HuH-7.5 (cell line): ENCODE data around the gene KCNAB2.
"Not testable (repeated sequence)": the region's sequence is repeated elsewhere in the genome, so short reads cannot be mapped to it uniquely, and the experiment has no call there.

Source experiments
- DNase-seq: peaks from one replicate; pipeline ENCODE4 v3.0.0; 2011; ENCODE audit warnings: low spot score

KCNAB2 gene

GRCh38 chr1:6010554-6010953 is 35.1 kb upstream of the KCNAB2 start:
- DNase-seq = no peak

GRCh38 chr1:6011161-6011945 is 34.3 kb upstream of the KCNAB2 start:
- no peak for DNase-seq

- DNase-seq = no peak
Observed at GRCh38 chr1:6011946-6012258, 33.8 kb upstream of the KCNAB2 start.

- no peak for DNase-seq
Observed at GRCh38 chr1:6012529-6013318, 33.0 kb upstream of the KCNAB2 start.

GRCh38 chr1:6013491-6013890 is 32.2 kb upstream of the KCNAB2 start:
- DNase-seq = no peak

- DNase-seq = no peak
Observed at GRCh38 chr1:6014130-6014999, 31.3 kb upstream of the KCNAB2 start.

GRCh38 chr1:6016191-6016865 is 29.4 kb upstream of the KCNAB2 start:
- DNase-seq = no peak

- not testable (repeated sequence) for DNase-seq
Observed at GRCh38 chr1:6017654-6018053, 28.0 kb upstream of the KCNAB2 start.

GRCh38 chr1:6019166-6019845 is 26.4 kb upstream of the KCNAB2 start:
- DNase-seq = no peak

GRCh38 chr1:6022193-6022592 is 23.5 kb upstream of the KCNAB2 start:
- DNase-seq = no peak

GRCh38 chr1:6023346-6023745 is 22.3 kb upstream of the KCNAB2 start:
- no peak for DNase-seq

- DNase-seq = no peak
Observed at GRCh38 chr1:6024376-6024775, 21.3 kb upstream of the KCNAB2 start.

GRCh38 chr1:6025269-6026094 is 20.2 kb upstream of the KCNAB2 start:
- DNase-seq = no peak

GRCh38 chr1:6026095-6026809 is 19.4 kb upstream of the KCNAB2 start:
- DNase-seq = no peak

- DNase-seq = no peak
Observed at GRCh38 chr1:6027591-6027990, 18.1 kb upstream of the KCNAB2 start.

- DNase-seq = no peak
Observed at GRCh38 chr1:6028042-6028850, 17.4 kb upstream of the KCNAB2 start.

- no peak for DNase-seq
Observed at GRCh38 chr1:6029351-6029750, 16.3 kb upstream of the KCNAB2 start.

GRCh38 chr1:6030132-6030531 is 15.6 kb upstream of the KCNAB2 start:
- no peak for DNase-seq
